ENCODE measurements around the gene CDCA4.

Gene CDCA4

DNA sequence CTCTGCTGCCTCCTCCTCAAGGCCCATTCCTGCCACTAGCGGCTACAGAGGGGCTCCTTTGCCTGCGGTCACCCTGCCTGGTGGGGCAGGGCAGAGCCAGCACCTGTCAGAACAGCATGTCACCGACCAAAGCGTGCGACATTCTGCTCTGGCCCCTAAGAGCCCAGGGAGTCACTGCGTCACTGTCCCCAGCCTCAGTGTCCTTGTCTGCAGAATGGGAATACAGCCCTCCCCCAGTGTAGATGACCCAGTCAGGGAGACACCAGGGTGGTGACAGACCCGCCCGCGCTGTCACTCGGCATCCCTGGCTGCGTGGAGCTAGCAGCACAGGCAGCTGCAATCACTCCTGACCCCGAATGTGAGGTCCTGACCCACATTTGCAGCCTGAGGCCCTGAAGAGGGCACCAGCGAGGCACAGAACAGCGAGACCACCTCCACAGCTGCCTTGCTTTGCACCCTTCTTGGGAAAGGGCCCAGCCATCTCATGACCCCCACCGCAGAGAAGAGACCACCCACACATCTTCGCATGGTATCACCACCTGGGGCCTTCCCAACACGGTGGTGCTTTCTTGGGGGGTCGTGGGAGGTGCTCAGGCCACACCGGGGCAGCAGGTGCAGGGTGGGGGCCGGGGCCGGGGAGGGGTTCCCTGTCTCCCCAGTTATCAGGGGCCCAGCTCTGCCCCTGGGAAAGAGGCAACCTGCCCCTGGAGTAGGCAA is 45.2 kb downstream of the CDCA4 start:
- Histone ChIP-seq H3K4me2 (ENCODE audit: low read depth, low read length, poor library complexity, severe bottlenecking) (no peak overlapping the region), H3F3A (ENCODE audit: insufficient read depth) (no peaks in the 10 kb centered on the region), H3K9me2 (replicated peaks; ENCODE audit: insufficient read depth, low read length) (no peaks in the 10 kb centered on the region), H3K9me3 (ENCODE audit: insufficient read depth, low read length) (no peaks in the 10 kb centered on the region), H3K27ac (ENCODE audit: low read depth, low read length) (no peak overlapping the region), H3K4me3 (ENCODE audit: insufficient read depth, low read length, poor library complexity, severe bottlenecking) (no peak overlapping the region), H4K20me1 (ENCODE audit: low read depth, low read length) (no peaks in the 10 kb centered on the region), H3K79me2 (ENCODE audit: insufficient read depth, low read length) (no peaks in the 10 kb centered on the region), H3K36me3 (ENCODE audit: low read length) (no peaks in the 10 kb centered on the region), H3K27me3 (ENCODE audit: low read length) (no peaks in the 10 kb centered on the region), H2AFZ (ENCODE audit: low read depth, low read length, severe bottlenecking) (no peak overlapping the region), H3K9ac (ENCODE audit: low read length) (no peak overlapping the region)
- TF ChIP-seq, protein P1, sequence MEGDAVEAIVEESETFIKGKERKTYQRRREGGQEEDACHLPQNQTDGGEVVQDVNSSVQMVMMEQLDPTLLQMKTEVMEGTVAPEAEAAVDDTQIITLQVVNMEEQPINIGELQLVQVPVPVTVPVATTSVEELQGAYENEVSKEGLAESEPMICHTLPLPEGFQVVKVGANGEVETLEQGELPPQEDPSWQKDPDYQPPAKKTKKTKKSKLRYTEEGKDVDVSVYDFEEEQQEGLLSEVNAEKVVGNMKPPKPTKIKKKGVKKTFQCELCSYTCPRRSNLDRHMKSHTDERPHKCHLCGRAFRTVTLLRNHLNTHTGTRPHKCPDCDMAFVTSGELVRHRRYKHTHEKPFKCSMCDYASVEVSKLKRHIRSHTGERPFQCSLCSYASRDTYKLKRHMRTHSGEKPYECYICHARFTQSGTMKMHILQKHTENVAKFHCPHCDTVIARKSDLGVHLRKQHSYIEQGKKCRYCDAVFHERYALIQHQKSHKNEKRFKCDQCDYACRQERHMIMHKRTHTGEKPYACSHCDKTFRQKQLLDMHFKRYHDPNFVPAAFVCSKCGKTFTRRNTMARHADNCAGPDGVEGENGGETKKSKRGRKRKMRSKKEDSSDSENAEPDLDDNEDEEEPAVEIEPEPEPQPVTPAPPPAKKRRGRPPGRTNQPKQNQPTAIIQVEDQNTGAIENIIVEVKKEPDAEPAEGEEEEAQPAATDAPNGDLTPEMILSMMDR (IDR thresholded peaks at IDR 0.05; ENCODE audit: insufficient read depth, low read length, poor library complexity, severe bottlenecking): no peak
- TF ChIP-seq EZH2phosphoT487 (conservative IDR thresholded peaks at IDR 0.05; ENCODE audit: low read length): no peak

GRCh38 chr14:104974665-104975390 is 46.1 kb downstream of the CDCA4 start:
- H2AFZ ChIP-seq (ENCODE audit: low read depth, low read length, severe bottlenecking): no peak overlapping the region
- H3K79me2 ChIP-seq (ENCODE audit: insufficient read depth, low read length): no peaks in the 10 kb centered on the region
- no peak overlapping the region for H3K27ac ChIP-seq (ENCODE audit: low read depth, low read length)
- no peaks in the 10 kb centered on the region for H4K20me1 ChIP-seq (ENCODE audit: low read depth, low read length)
- H3K4me3 ChIP-seq (ENCODE audit: insufficient read depth, low read length, poor library complexity, severe bottlenecking): no peak overlapping the region
- no peaks in the 10 kb centered on the region for H3K27me3 ChIP-seq (ENCODE audit: low read length)
- no peaks in the 10 kb centered on the region for H3K9me3 ChIP-seq (ENCODE audit: insufficient read depth, low read length)
- no peak overlapping the region for H3K4me2 ChIP-seq (ENCODE audit: low read depth, low read length, poor library complexity, severe bottlenecking)
- no peaks in the 10 kb centered on the region for H3K36me3 ChIP-seq (ENCODE audit: low read length)
- no peaks in the 10 kb centered on the region for H3F3A ChIP-seq (ENCODE audit: insufficient read depth)
- TF ChIP-seq, protein P1 (IDR thresholded peaks at IDR 0.05; ENCODE audit: insufficient read depth, low read length, poor library complexity, severe bottlenecking): no peak
- no peak for TF ChIP-seq EZH2phosphoT487 (conservative IDR thresholded peaks at IDR 0.05; ENCODE audit: low read length)
- no peak overlapping the region for H3K9ac ChIP-seq (ENCODE audit: low read length)
- H3K9me2 ChIP-seq (replicated peaks; ENCODE audit: insufficient read depth, low read length): no peaks in the 10 kb centered on the region

DNA sequence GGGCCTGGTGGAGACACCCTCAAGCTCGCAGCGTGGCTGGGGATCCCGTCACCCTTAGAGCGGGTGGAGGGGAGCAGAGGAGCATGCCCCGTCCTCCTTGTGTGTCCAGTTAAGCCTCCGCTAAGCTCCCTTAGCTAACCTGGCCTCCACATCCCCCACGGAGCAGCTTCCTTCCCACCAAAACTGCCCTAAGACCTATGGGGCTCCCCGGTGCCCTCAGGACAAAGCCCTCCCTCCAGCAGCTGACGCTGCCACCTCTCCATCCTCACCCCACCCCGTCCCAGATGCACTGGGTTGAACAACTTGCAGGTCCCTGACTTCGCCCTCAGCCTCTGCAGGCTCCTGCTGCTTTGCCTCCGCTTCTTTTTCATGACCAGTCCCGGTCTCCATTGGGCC is 46.7 kb downstream of the CDCA4 start:
- H3K9ac ChIP-seq (ENCODE audit: low read length): no peak overlapping the region
- H3K27ac ChIP-seq (ENCODE audit: low read depth, low read length): no peak overlapping the region
- no peak for TF ChIP-seq EZH2phosphoT487 (conservative IDR thresholded peaks at IDR 0.05; ENCODE audit: low read length)
- TF ChIP-seq, protein P1 (IDR thresholded peaks at IDR 0.05; ENCODE audit: insufficient read depth, low read length, poor library complexity, severe bottlenecking): no peak
- H2AFZ ChIP-seq (ENCODE audit: low read depth, low read length, severe bottlenecking): no peak overlapping the region
- H3K9me3 ChIP-seq (ENCODE audit: insufficient read depth, low read length): no peaks in the 10 kb centered on the region
- no peak overlapping the region for H3K4me2 ChIP-seq (ENCODE audit: low read depth, low read length, poor library complexity, severe bottlenecking)
- H3K79me2 ChIP-seq (ENCODE audit: insufficient read depth, low read length): no peaks in the 10 kb centered on the region
- no peaks in the 10 kb centered on the region for H3K27me3 ChIP-seq (ENCODE audit: low read length)
- no peaks in the 10 kb centered on the region for H3K9me2 ChIP-seq (replicated peaks; ENCODE audit: insufficient read depth, low read length)
- H3K36me3 ChIP-seq (ENCODE audit: low read length): no peaks in the 10 kb centered on the region
- H3F3A ChIP-seq (ENCODE audit: insufficient read depth): no peaks in the 10 kb centered on the region
- H3K4me3 ChIP-seq (ENCODE audit: insufficient read depth, low read length, poor library complexity, severe bottlenecking): no peak overlapping the region
- H4K20me1 ChIP-seq (ENCODE audit: low read depth, low read length): no peaks in the 10 kb centered on the region
